GM12865 (cell line): ENCODE data around the gene ROR1.

ENCODE experiments used
- DNase-seq: peaks from one replicate; pipeline ENCODE4 v3.0.0; 2010; ENCODE audit warnings: low read depth
- H3K4me3 ChIP-seq: 2 replicates; pipeline ENCODE4 v1.5.1; 2011; ENCODE audit warnings: mild to moderate bottlenecking, low read depth, low read length, control low read depth
- TF ChIP-seq, protein P1 (sequence below): IDR thresholded peaks from 2 replicates; pipeline ENCODE4 v1.5.1; 2011; ENCODE audit warnings: low read length, control low read depth, low read depth, inconsistent platforms; ENCODE audit not compliant: insufficient read depth; ENCODE audit errors: missing control alignments

The ROR1 gene

DNA sequence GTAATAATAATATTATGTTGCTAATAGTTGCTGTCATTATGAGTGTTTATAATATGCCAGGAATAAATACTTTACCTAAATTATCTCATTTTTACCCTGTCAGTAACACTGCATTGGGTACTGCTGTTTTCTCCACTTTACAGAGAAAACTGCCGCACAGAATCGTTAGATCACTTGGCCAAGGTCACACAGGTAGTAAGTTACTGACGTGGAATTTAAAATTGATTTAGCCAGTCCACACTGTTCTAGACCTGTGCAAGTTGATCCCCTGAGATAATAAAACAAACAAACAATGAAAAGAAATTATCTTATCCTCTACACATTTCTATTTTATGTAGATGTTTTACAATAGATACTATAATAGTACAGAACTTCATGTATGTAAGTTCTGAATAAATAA lies 174.1 kb downstream of the ROR1 start:
- TF ChIP-seq, protein P1, sequence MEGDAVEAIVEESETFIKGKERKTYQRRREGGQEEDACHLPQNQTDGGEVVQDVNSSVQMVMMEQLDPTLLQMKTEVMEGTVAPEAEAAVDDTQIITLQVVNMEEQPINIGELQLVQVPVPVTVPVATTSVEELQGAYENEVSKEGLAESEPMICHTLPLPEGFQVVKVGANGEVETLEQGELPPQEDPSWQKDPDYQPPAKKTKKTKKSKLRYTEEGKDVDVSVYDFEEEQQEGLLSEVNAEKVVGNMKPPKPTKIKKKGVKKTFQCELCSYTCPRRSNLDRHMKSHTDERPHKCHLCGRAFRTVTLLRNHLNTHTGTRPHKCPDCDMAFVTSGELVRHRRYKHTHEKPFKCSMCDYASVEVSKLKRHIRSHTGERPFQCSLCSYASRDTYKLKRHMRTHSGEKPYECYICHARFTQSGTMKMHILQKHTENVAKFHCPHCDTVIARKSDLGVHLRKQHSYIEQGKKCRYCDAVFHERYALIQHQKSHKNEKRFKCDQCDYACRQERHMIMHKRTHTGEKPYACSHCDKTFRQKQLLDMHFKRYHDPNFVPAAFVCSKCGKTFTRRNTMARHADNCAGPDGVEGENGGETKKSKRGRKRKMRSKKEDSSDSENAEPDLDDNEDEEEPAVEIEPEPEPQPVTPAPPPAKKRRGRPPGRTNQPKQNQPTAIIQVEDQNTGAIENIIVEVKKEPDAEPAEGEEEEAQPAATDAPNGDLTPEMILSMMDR = no peak
- no peak overlapping the region for H3K4me3 ChIP-seq
- no peak for DNase-seq

DNA sequence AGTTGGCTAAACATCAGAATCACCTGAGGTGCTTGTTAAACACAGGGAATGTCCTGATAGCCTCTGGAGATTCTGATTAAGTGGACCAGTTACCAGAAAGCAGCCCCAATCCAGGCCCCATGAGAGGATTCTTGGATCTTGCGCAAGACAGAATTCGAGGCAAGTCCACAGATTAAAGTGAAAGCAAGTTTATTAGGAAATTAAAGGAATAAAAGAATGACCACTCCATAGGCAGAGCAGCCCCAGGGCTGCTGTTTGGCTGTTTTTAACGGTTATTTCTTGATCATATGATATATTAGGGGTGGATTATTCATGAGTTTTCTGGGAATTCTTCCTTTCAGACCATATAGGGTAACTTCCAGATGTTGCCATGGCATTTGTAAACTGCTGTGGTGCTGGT lies 176.2 kb downstream of the ROR1 start:
- TF ChIP-seq, protein P1 = no peak
- DNase-seq = no peak
- no peak overlapping the region for H3K4me3 ChIP-seq

DNA sequence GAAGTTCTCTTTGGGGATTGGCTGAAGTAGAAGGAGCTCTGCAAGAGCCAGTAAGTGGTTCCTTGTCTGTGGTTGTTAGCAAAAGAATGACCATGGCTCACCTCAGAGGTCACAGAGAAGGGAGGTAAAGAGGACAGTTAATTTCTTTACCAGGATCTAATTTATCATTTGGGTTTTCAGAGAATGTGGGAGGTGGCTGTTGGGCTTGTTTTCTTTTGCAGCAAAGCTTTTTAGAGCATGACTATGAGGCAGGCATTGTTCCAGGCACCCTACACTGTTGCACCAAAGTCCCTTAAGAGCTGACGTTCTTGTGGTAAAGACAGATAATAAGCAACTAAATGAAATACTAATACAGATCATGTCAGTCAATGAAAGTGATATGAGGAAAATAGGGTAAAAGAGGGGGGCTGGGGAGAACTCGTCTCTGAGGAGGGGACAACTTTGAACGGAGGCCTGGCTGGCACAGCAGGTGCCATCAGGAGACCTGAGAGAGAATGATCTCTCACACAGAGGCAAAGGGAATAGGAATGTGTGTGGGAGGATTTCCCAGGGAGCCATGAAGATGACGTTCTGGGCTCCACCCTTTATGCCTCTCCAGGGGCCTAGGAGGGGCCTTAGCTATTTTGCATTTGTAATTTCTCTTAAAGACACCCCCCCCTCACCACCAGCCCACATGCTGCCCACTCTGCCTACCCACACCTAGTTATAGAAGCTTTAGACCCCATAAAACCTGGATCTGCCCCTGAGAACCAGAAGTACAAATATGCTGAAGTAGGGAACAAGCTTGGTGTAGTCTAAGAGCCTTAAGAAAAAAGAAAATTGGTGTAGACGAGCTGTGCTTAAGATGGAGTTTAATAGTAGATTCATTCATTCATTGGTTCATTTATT lies 177.5 kb downstream of the ROR1 start:
- H3K4me3 ChIP-seq = no peak overlapping the region
- TF ChIP-seq, protein P1 = no peak
- DNase-seq = no peak

DNA sequence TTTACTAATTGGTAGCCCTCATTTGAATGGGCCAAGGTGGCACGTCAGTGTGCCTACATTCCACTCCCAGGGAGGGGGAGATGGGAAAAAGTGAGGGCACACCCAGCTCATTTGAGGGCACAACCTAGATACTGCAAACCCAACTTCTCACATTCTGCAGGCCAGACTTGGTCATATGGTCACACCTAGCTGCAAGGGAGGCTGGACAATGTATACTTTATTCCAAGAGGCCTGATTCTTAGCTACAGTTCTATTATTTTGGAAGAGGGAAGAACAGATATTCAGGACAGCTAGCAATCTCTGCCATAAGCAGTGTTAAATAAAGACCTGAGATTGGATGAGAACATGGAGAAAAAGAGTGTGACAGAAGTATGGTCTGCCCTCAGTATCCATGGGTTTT lies 180.4 kb downstream of the ROR1 start:
- DNase-seq = no peak
- TF ChIP-seq, protein P1 = no peak
- no peak overlapping the region for H3K4me3 ChIP-seq

DNA sequence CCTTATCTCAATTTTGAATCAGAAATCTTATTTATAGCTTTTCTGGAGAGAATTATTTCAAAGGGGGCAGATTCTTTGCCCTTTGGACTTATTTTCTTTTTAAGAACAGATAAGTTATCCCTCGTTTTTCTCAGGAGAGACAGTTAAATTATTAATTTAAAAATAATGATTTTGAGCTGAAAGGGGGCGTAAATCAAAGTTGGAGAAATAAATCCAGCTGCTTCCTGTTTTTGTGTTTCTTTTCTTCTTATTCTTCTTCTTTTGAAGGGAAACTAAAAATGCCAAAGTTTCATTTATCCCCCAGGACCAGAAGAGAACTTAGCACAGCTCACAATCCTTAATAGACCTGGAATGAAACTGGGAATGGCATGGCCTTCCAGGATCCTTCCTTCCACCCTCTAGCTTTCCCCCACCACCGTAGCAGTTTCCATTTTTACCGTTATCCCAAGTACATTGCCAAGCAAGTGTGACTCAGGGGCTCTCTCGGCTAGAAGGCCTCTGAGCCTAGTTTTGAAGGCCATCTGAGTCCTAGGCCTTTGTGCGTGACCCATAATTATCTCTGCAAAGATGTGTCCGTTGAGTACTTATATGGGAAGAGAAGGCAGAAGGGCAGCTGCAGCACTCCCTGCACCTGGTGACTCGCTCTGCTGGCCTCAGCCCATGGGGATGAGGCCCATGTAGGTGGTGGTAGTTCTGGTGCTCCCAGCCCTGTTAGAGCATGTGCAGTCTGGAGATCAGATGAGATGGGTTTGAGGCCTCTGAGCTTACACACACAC lies 181.7 kb downstream of the ROR1 start:
- TF ChIP-seq, protein P1 = no peak
- no peak for DNase-seq
- H3K4me3 ChIP-seq = no peak overlapping the region

DNA sequence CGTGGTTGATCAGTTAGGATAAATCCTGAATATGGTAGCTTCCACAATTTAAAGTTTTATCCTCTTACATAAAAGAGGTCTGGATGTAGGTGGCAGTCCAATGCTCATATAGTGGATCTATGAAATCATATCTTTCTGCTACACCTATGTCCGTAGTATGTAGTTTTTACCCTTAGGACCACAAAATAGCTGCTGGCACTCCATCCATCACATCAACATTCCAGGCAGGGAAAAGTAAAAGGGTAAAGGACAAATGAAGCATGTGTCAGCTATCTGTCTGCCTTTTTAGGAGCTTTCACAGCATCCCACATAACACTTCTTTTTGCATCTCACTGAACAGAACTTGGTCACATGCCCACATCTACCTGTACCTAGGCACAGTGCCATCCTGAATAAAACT lies 184.7 kb downstream of the ROR1 start:
- no peak overlapping the region for H3K4me3 ChIP-seq
- no peak for DNase-seq
- TF ChIP-seq, protein P1 = no peak

DNA sequence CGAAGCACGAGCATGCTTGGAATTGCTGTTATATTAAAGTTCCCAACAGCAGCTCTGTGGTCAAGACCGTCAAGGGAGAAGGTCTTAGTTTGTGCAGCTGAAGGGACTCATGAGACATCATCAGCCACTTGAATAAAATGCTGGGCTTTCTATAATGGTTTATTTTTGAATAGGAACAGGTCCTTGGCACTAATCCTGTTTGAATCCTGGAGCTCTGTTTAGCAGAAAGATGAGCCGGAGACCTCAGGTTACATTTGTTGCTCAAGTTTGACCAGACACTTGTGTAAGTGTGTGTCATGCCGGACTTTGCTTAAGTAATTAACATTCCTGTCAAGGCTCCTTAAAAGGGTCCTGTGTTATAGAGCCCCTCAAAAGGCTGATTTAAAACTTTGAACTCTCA lies 186.5 kb downstream of the ROR1 start:
- TF ChIP-seq, protein P1 = no peak
- DNase-seq = no peak
- H3K4me3 ChIP-seq = no peak overlapping the region
